GM21381 (cell line): ENCODE measurements around the gene RPS21.
A peak's percentile ranks its signal among the peaks of the same experiment; 100 is the strongest.

ENCODE experiments used
- ATAC-seq: cut with Tn5 transposase; IDR thresholded peaks from one replicate; pipeline ENCODE4 v1.9.1; 2021; ENCODE audit warnings: mild to moderate bottlenecking, moderate library complexity; ENCODE audit not compliant: unreplicated experiment

RPS21 gene

GRCh38 chr20:62393830-62394229 is 6.9 kb downstream of the RPS21 start:
- ATAC-seq = no peak

GRCh38 chr20:62394248-62395245 is 7.6 kb downstream of the RPS21 start:
- no peak for ATAC-seq

- no peak for ATAC-seq
Observed at GRCh38 chr20:62395311-62396242, 8.7 kb downstream of the RPS21 start.

- ATAC-seq = no peak
Observed at GRCh38 chr20:62396367-62397239, 9.7 kb downstream of the RPS21 start.

GRCh38 chr20:62398120-62398821 is 11.4 kb downstream of the RPS21 start:
- no peak for ATAC-seq

- no peak for ATAC-seq
Observed at GRCh38 chr20:62400021-62400420, 13.1 kb downstream of the RPS21 start.

- ATAC-seq = no peak
Observed at GRCh38 chr20:62400541-62400940, 13.6 kb downstream of the RPS21 start.

GRCh38 chr20:62401331-62401779 is 14.5 kb downstream of the RPS21 start:
- no peak for ATAC-seq

- ATAC-seq = no peak
Observed at GRCh38 chr20:62402456-62403150, 15.7 kb downstream of the RPS21 start.

GRCh38 chr20:62403331-62403730 is 16.4 kb downstream of the RPS21 start:
- no peak for ATAC-seq

GRCh38 chr20:62404112-62404665 is 17.3 kb downstream of the RPS21 start:
- no peak for ATAC-seq

GRCh38 chr20:62404761-62405107 is 17.8 kb downstream of the RPS21 start:
- ATAC-seq = no peak

- no peak for ATAC-seq
Observed at GRCh38 chr20:62405108-62405980, 18.4 kb downstream of the RPS21 start.

- no peak for ATAC-seq
Observed at GRCh38 chr20:62405981-62406513, 19.1 kb downstream of the RPS21 start.

GRCh38 chr20:62406635-62407176 is 19.8 kb downstream of the RPS21 start:
- peak; percentile 2 for ATAC-seq

- ATAC-seq = peak; percentile 82
Observed at GRCh38 chr20:62407221-62407992, 20.5 kb downstream of the RPS21 start, which contains the start of gene CABLES2. CABLES2 (minus strand) TSS chr20:62407285; CDS start chr20:62407276, 9 bp downstream.

- no peak for ATAC-seq
Observed at GRCh38 chr20:62408055-62408454, 21.2 kb downstream of the RPS21 start.
